Neural cell (in vitro differentiated cells): ENCODE data around the gene MAST4.

ENCODE experiments used
- CTCF ChIP-seq: fragments of 450-650 bp; IDR thresholded peaks from 2 replicates; pipeline ENCODE4 v1.5.1; 2014; ENCODE audit warnings: antibody characterized with exemption, mild to moderate bottlenecking, moderate library complexity; ENCODE audit not compliant: poor library complexity, severe bottlenecking
- EP300 ChIP-seq: fragments of 450-650 bp; conservative IDR thresholded peaks from 2 replicates; pipeline ENCODE4 v1.6.1; 2014; ENCODE audit warnings: antibody characterized with exemption, mild to moderate bottlenecking, moderate library complexity; ENCODE audit not compliant: poor library complexity, severe bottlenecking
- EZH2 ChIP-seq: fragments of 200-600, 300-800 bp; shearing (Covaris generic), sonication (generic); IDR thresholded peaks from 2 replicates; pipeline ENCODE4 v1.6.1; 2014; ENCODE audit warnings: antibody characterized with exemption, low read length, borderline replicate concordance, mild to moderate bottlenecking; ENCODE audit not compliant: insufficient read depth, poor library complexity, severe bottlenecking
- MXI1 ChIP-seq: fragments of 450-650 bp; conservative IDR thresholded peaks from 2 replicates; pipeline ENCODE4 v1.6.1; 2014; ENCODE audit warnings: antibody characterized with exemption, mild to moderate bottlenecking; ENCODE audit not compliant: poor library complexity, severe bottlenecking
- POLR2AphosphoS5 ChIP-seq: IDR thresholded peaks from 2 replicates; pipeline ENCODE4 v1.6.1; 2012
- RAD21 ChIP-seq: fragments of 450-650 bp; conservative IDR thresholded peaks from 2 replicates; pipeline ENCODE4 v1.6.1; 2014; ENCODE audit warnings: antibody characterized with exemption, mild to moderate bottlenecking, moderate library complexity
- SMC3 ChIP-seq: fragments of 450-650 bp; conservative IDR thresholded peaks from 2 replicates; pipeline ENCODE4 v1.6.1; 2014; ENCODE audit warnings: antibody characterized with exemption, mild to moderate bottlenecking, moderate library complexity; ENCODE audit not compliant: poor library complexity
- TAF1 ChIP-seq: IDR thresholded peaks from 2 replicates; pipeline ENCODE4 v1.6.1; 2012; ENCODE audit warnings: low read depth
- TF ChIP-seq, protein P1 (sequence below): IDR thresholded peaks from 2 replicates; pipeline ENCODE4 v1.6.1; 2012; ENCODE audit warnings: borderline replicate concordance

DNA sequence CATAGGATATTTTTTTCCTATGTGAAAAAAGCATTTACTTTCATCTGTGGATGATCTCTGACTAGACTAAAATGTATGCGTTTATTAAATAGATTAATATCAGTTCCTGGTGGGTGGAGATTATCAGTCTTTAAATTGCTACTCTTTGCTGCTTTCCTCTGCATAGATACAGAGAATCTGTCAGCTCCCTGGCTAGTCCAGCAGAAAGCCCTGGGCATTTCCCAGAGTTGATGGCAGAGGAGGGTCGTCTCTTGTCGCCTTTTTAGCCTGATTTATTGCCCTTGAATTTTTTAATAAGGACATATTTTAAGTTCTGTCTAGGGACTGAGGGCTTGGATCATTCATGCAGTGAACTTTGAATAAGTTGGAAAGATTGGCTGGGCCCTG is 434.9 kb downstream of the MAST4 start:
- TF ChIP-seq CTCF = no peak
- TF ChIP-seq EZH2 = no peak
- TF ChIP-seq POLR2AphosphoS5 = no peak
- TF ChIP-seq EP300 = no peak
- TF ChIP-seq, protein P1, sequence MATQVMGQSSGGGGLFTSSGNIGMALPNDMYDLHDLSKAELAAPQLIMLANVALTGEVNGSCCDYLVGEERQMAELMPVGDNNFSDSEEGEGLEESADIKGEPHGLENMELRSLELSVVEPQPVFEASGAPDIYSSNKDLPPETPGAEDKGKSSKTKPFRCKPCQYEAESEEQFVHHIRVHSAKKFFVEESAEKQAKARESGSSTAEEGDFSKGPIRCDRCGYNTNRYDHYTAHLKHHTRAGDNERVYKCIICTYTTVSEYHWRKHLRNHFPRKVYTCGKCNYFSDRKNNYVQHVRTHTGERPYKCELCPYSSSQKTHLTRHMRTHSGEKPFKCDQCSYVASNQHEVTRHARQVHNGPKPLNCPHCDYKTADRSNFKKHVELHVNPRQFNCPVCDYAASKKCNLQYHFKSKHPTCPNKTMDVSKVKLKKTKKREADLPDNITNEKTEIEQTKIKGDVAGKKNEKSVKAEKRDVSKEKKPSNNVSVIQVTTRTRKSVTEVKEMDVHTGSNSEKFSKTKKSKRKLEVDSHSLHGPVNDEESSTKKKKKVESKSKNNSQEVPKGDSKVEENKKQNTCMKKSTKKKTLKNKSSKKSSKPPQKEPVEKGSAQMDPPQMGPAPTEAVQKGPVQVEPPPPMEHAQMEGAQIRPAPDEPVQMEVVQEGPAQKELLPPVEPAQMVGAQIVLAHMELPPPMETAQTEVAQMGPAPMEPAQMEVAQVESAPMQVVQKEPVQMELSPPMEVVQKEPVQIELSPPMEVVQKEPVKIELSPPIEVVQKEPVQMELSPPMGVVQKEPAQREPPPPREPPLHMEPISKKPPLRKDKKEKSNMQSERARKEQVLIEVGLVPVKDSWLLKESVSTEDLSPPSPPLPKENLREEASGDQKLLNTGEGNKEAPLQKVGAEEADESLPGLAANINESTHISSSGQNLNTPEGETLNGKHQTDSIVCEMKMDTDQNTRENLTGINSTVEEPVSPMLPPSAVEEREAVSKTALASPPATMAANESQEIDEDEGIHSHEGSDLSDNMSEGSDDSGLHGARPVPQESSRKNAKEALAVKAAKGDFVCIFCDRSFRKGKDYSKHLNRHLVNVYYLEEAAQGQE = no peak
- TF ChIP-seq TAF1 = no peak
- no peak for TF ChIP-seq RAD21
- TF ChIP-seq SMC3 = no peak
- TF ChIP-seq MXI1 = no peak
